Measurements from ENCODE around the gene H1-8. TPM values are rescaled to one million over a fixed set of nuclear protein-coding genes. Genes with fewer than 3 reads are reported as not detected.

Gene H1-8
- total RNA-seq, 1 experiment from 2014 or later: not detected

DNA sequence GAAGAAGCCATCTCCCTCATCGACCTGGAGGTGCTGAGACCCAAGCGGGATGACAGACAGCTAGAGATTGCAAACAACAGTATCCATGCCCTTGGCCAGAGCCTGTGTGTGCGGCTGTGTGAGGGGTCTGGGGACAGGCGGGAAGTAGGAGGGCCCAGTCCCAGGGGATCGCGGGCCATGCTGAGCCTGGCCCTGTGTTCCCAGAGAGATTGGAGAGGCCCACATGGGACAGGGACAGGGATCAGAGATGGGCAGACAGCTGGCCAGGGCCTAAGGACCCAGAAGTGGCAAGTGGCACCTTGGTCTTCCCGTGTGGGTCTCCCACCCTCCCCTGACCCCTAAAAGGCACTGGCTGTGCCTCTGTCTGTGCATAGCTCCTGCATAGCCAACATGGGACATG, 25.5 kb upstream of the H1-8 start:
- Histone ChIP-seq H3K36me3 (ENCODE audit: control insufficient read depth in 1 of 2, insufficient read depth in 2 of 2, low read length in 2 of 2) (no peaks in the 10 kb centered on the region), H4K20me1 (ENCODE audit: insufficient read depth) (no peaks in the 10 kb centered on the region), H3K4me1 (ENCODE audit: control insufficient read depth in 1 of 2, insufficient read depth in 2 of 2, low read length in 2 of 2) (no peaks in the 10 kb centered on the region), H3K4me3 (replicated peaks in 1 of 2; ENCODE audit: low read depth in 1 of 2, low read length in 2 of 2) (no peak overlapping the region), H3K9ac (ENCODE audit: low read length) (no peak overlapping the region), H3K79me2 (ENCODE audit: insufficient read depth, low read length) (no peaks in the 10 kb centered on the region), H3K27me3 (ENCODE audit: insufficient read depth, low read length) (no peaks in the 10 kb centered on the region), H3K27ac (ENCODE audit: low read depth, low read length) (no peak overlapping the region), H3K9me2 (ENCODE audit: insufficient read depth) (no peaks in the 10 kb centered on the region), H3K9me3 (ENCODE audit: control insufficient read depth in 1 of 2, insufficient read depth in 1 of 2, low read depth in 1 of 2, low read length in 2 of 2) (no peaks in the 10 kb centered on the region), H2AFZ (ENCODE audit: low read depth, low read length, poor library complexity, severe bottlenecking) (no peak overlapping the region), H3K4me2 (ENCODE audit: low read length) (no peak overlapping the region)
- ChIA-PET CTCF (no interaction called here), RAD21 (ENCODE audit: low non-redundant PET in 1 of 2, low total read pairs in 2 of 2, uncharacterized antibody in 2 of 2, unreplicated experiment in 2 of 2) (no interaction called here), POLR2A (no interaction called here)
- TF ChIP-seq, protein P1, sequence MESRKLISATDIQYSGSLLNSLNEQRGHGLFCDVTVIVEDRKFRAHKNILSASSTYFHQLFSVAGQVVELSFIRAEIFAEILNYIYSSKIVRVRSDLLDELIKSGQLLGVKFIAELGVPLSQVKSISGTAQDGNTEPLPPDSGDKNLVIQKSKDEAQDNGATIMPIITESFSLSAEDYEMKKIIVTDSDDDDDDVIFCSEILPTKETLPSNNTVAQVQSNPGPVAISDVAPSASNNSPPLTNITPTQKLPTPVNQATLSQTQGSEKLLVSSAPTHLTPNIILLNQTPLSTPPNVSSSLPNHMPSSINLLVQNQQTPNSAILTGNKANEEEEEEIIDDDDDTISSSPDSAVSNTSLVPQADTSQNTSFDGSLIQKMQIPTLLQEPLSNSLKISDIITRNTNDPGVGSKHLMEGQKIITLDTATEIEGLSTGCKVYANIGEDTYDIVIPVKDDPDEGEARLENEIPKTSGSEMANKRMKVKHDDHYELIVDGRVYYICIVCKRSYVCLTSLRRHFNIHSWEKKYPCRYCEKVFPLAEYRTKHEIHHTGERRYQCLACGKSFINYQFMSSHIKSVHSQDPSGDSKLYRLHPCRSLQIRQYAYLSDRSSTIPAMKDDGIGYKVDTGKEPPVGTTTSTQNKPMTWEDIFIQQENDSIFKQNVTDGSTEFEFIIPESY (IDR thresholded peaks at IDR 0.05; ENCODE audit: extremely low read depth, insufficient replicate concordance, low read length): no peak
- TF ChIP-seq, protein P2, sequence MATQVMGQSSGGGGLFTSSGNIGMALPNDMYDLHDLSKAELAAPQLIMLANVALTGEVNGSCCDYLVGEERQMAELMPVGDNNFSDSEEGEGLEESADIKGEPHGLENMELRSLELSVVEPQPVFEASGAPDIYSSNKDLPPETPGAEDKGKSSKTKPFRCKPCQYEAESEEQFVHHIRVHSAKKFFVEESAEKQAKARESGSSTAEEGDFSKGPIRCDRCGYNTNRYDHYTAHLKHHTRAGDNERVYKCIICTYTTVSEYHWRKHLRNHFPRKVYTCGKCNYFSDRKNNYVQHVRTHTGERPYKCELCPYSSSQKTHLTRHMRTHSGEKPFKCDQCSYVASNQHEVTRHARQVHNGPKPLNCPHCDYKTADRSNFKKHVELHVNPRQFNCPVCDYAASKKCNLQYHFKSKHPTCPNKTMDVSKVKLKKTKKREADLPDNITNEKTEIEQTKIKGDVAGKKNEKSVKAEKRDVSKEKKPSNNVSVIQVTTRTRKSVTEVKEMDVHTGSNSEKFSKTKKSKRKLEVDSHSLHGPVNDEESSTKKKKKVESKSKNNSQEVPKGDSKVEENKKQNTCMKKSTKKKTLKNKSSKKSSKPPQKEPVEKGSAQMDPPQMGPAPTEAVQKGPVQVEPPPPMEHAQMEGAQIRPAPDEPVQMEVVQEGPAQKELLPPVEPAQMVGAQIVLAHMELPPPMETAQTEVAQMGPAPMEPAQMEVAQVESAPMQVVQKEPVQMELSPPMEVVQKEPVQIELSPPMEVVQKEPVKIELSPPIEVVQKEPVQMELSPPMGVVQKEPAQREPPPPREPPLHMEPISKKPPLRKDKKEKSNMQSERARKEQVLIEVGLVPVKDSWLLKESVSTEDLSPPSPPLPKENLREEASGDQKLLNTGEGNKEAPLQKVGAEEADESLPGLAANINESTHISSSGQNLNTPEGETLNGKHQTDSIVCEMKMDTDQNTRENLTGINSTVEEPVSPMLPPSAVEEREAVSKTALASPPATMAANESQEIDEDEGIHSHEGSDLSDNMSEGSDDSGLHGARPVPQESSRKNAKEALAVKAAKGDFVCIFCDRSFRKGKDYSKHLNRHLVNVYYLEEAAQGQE (IDR thresholded peaks at IDR 0.05; ENCODE audit: low read depth): no peak
- TF ChIP-seq FOSL1 (IDR thresholded peaks at IDR 0.05; ENCODE audit: low read depth) (no peak), SP1 (IDR thresholded peaks at IDR 0.05; ENCODE audit: low read depth) (no peak), SIN3A (IDR thresholded peaks at IDR 0.05; ENCODE audit: low read depth) (no peak), EGR1 (IDR thresholded peaks at IDR 0.05; ENCODE audit: low read depth) (no peak), SRF (IDR thresholded peaks at IDR 0.05; ENCODE audit: low read depth) (no peak), EZH2phosphoT487 (IDR thresholded peaks at IDR 0.05; ENCODE audit: borderline replicate concordance) (no peak), TCF7L2 (IDR thresholded peaks at IDR 0.05; ENCODE audit: borderline replicate concordance, extremely low read depth, insufficient read depth, insufficient read length) (no peak), RAD21 (IDR thresholded peaks at IDR 0.05; ENCODE audit: low read depth) (no peak), POLR2A (IDR thresholded peaks at IDR 0.05; ENCODE audit: borderline replicate concordance, extremely low read depth, insufficient read depth, insufficient read length) (no peak), EZH2 (IDR thresholded peaks at IDR 0.05) (no peak), CEBPB (IDR thresholded peaks at IDR 0.05; ENCODE audit: low read depth) (no peak), ZFX (IDR thresholded peaks at IDR 0.05) (no peak)
- no peak for ATAC-seq
- no peak for DNase-seq (ENCODE audit: low read depth, low spot score)
- intact Hi-C loops (cut with micrococcal nuclease): no loop called here
- BruUV-seq (replicated peaks): no TSS peak
